ENCODE results near the gene GTF3C5. TPM values are rescaled to one million over a fixed set of nuclear protein-coding genes. Genes with fewer than 3 reads are reported as not detected.

GTF3C5 gene, protein sequence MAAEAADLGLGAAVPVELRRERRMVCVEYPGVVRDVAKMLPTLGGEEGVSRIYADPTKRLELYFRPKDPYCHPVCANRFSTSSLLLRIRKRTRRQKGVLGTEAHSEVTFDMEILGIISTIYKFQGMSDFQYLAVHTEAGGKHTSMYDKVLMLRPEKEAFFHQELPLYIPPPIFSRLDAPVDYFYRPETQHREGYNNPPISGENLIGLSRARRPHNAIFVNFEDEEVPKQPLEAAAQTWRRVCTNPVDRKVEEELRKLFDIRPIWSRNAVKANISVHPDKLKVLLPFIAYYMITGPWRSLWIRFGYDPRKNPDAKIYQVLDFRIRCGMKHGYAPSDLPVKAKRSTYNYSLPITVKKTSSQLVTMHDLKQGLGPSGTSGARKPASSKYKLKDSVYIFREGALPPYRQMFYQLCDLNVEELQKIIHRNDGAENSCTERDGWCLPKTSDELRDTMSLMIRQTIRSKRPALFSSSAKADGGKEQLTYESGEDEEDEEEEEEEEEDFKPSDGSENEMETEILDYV
- total RNA-seq, result 30.9 and 42.1 TPM in 2 replicates

DNA sequence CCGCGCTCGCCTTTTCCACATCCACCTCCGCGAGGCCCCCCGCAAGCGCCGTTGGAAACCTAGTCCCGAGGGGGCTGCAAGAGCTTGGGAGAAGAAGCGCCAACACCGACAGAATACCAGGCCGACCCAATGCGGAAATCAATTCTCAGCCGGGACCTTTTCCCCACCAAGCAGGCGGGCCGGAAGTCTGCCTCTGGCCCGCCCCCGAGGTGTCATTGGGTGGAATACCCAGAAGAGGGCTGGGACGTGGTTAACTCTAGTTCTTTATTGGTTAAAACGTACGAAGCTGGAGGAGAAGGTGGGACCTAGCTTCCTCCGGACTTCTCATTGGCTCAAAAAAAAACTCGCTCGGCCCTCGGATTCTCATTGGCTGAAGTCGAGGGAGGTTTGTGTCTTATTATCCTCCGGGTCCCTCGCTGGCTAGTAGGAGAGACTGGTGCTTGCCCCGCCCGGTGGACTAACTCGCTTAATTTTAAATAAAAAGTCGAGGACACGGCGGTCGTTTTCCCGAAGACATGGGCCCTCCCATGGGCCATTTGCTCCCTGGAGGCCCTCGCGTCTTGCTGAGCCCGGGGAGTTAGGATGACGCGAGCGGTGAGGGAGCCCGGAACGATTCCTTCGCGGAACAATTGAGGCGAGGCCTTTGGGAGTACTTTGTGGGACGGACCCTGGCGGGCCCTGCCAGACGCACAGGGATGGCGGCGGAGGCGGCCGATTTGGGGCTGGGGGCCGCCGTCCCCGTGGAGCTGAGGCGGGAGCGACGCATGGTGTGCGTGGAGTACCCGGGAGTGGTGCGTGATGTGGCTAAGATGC is at the start of gene GTF3C5:
TSS of gene GTF3C5 (plus strand) at position 681 of the 813 bp plus-strand sequence. CDS start at position 696, 15 bp downstream.

DNA sequence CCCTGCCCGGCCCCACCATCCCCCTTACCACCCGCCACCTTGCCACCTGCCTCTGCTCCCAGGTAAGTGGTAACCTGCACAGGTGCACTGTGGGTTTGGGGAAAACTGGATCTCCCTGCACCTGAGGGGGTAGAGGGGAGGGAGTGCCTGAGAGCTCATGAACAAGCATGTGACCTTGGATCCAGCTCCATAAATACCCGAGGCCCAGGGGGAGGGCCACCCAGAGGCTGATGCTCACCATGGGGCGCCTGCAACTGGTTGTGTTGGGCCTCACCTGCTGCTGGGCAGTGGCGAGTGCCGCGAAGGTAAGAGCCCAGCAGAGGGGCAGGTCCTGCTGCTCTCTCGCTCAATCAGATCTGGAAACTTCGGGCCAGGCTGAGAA is 31.0 kb downstream of the GTF3C5 start, which contains the start of gene CEL:
TSS of gene CEL (plus strand) at position 218 of the 382 bp plus-strand sequence. CDS start at position 240, 22 bp downstream.

Other genes with a start within 250 kb of the GTF3C5 start
- 0.88 and 1.4 TPM in 2 replicates for gene AK8, start 152.7 kb upstream of the GTF3C5 start, total RNA-seq
- 6.4 and 8.2 TPM in 2 replicates for gene SPACA9, start 152.1 kb upstream of the GTF3C5 start, total RNA-seq
- gene TSC1, start 86.4 kb upstream of the GTF3C5 start, total RNA-seq, result 16.1 and 19.8 TPM in 2 replicates
- not detected in 2 replicates for gene GFI1B, start 52.3 kb upstream of the GTF3C5 start, total RNA-seq
- 0.10 and 0.50 TPM in 2 replicates for gene CEL, start 31.0 kb downstream of the GTF3C5 start, total RNA-seq
- gene RALGDS, start 90.2 kb downstream of the GTF3C5 start, total RNA-seq, result 9.6 TPM in 2 replicates
- gene GBGT1, start 132.9 kb downstream of the GTF3C5 start, total RNA-seq, result 4.1 and 6.6 TPM in 2 replicates
- gene OBP2B, start 178.3 kb downstream of the GTF3C5 start, total RNA-seq, result not detected in 2 replicates
- 0.06 TPM in 1 of 2 replicates, not detected in the other for gene ABO, start 244.2 kb downstream of the GTF3C5 start, total RNA-seq

All from cardiac ventricle fibroblast (primary cell).